HUES48 (cell line): ENCODE data around the gene BMPR1A.

Experiments used
- H3K27ac ChIP-seq: one replicate; pipeline ENCODE4 v1.7.0; 2013; ENCODE audit warnings: low read depth, low read length, inconsistent platforms
- H3K27me3 ChIP-seq: 2 replicates; pipeline ENCODE4 v1.6.1; 2013; ENCODE audit warnings: mild to moderate bottlenecking, low read length; ENCODE audit not compliant: control insufficient read depth, insufficient read depth
- H3K36me3 ChIP-seq: 2 replicates; pipeline ENCODE4 v1.6.1; 2013; ENCODE audit warnings: low read length; ENCODE audit not compliant: control insufficient read depth, insufficient read depth
- H3K4me1 ChIP-seq: 2 replicates; pipeline ENCODE4 v1.6.1; 2013; ENCODE audit warnings: mild to moderate bottlenecking, low read length; ENCODE audit not compliant: control insufficient read depth, insufficient read depth
- H3K4me3 ChIP-seq: 2 replicates; pipeline ENCODE4 v1.5.1; 2013; ENCODE audit warnings: mild to moderate bottlenecking, low read depth, low read length
- H3K9ac ChIP-seq: 2 replicates; pipeline ENCODE4 v1.6.1; 2013; ENCODE audit warnings: mild to moderate bottlenecking, low read depth, low read length, moderate library complexity
- H3K9me3 ChIP-seq: 2 replicates; pipeline ENCODE4 v1.6.1; 2013; ENCODE audit warnings: low read length; ENCODE audit not compliant: control insufficient read depth, insufficient read depth

The BMPR1A gene

GRCh38 chr10:86825366-86825765 is 68.9 kb downstream of the BMPR1A start:
- Histone ChIP-seq H3K9ac (no peak overlapping the region), H3K27ac (no peak overlapping the region), H3K9me3 (no peaks in the 10 kb centered on the region), H3K4me3 (no peak overlapping the region), H3K36me3 (no peaks in the 10 kb centered on the region), H3K4me1 (peaks cover 64% of the 10 kb centered on the region), H3K27me3 (no peaks in the 10 kb centered on the region)

GRCh38 chr10:86827639-86828038 is 71.2 kb downstream of the BMPR1A start:
- H3K4me1 ChIP-seq: peaks cover 55% of the 10 kb centered on the region
- H3K9me3 ChIP-seq: no peaks in the 10 kb centered on the region
- no peak overlapping the region for H3K4me3 ChIP-seq
- H3K9ac ChIP-seq: no peak overlapping the region
- H3K27me3 ChIP-seq: no peaks in the 10 kb centered on the region
- H3K27ac ChIP-seq: peak overlapping the region; percentile 53
- no peaks in the 10 kb centered on the region for H3K36me3 ChIP-seq

GRCh38 chr10:86828145-86828544 is 71.7 kb downstream of the BMPR1A start:
- peak overlapping the region; percentile 31 for H3K27ac ChIP-seq
- H3K9me3 ChIP-seq: no peaks in the 10 kb centered on the region
- no peak overlapping the region; the same call in 1 of the 2 replicates for H3K4me3 ChIP-seq
- H3K27me3 ChIP-seq: no peaks in the 10 kb centered on the region
- H3K36me3 ChIP-seq: no peaks in the 10 kb centered on the region
- peaks cover 56% of the 10 kb centered on the region for H3K4me1 ChIP-seq
- H3K9ac ChIP-seq: no peak overlapping the region

- Histone ChIP-seq H3K4me3 (no peak overlapping the region), H3K9ac (no peak overlapping the region), H3K4me1 (peaks cover 55% of the 10 kb centered on the region), H3K36me3 (no peaks in the 10 kb centered on the region), H3K27ac (no peak overlapping the region), H3K9me3 (no peaks in the 10 kb centered on the region), H3K27me3 (no peaks in the 10 kb centered on the region)
Observed at GRCh38 chr10:86829472-86829871, 73.1 kb downstream of the BMPR1A start.

GRCh38 chr10:86830043-86830591 is 73.7 kb downstream of the BMPR1A start:
- Histone ChIP-seq H3K9ac (no peak overlapping the region), H3K4me1 (peaks cover 55% of the 10 kb centered on the region), H3K27ac (peak overlapping the region; percentile 13), H3K27me3 (no peaks in the 10 kb centered on the region), H3K9me3 (no peaks in the 10 kb centered on the region), H3K36me3 (no peaks in the 10 kb centered on the region), H3K4me3 (no peak overlapping the region)

- Histone ChIP-seq H3K9ac (no peak overlapping the region), H3K4me1 (peaks cover 50% of the 10 kb centered on the region), H3K9me3 (no peaks in the 10 kb centered on the region), H3K4me3 (no peak overlapping the region), H3K27me3 (no peaks in the 10 kb centered on the region), H3K27ac (peak overlapping the region; percentile 46), H3K36me3 (peaks cover 2% of the 10 kb centered on the region)
Observed at GRCh38 chr10:86833969-86834368, 77.5 kb downstream of the BMPR1A start.

- Histone ChIP-seq H3K27ac (no peak overlapping the region), H3K27me3 (no peaks in the 10 kb centered on the region), H3K9ac (no peak overlapping the region), H3K4me1 (peaks cover 48% of the 10 kb centered on the region), H3K36me3 (peaks cover 21% of the 10 kb centered on the region), H3K4me3 (no peak overlapping the region), H3K9me3 (no peaks in the 10 kb centered on the region)
Observed at GRCh38 chr10:86836044-86836443, 79.6 kb downstream of the BMPR1A start.

GRCh38 chr10:86837663-86838062 is 81.2 kb downstream of the BMPR1A start:
- peaks cover 58% of the 10 kb centered on the region for H3K4me1 ChIP-seq

GRCh38 chr10:86840498-86840897 is 84.1 kb downstream of the BMPR1A start:
- peaks cover 42% of the 10 kb centered on the region for H3K4me1 ChIP-seq
- peak overlapping the region; percentile 21 for H3K27ac ChIP-seq
- H3K27me3 ChIP-seq: no peaks in the 10 kb centered on the region
- peaks cover 61% of the 10 kb centered on the region for H3K36me3 ChIP-seq
- no peak overlapping the region for H3K9ac ChIP-seq
- no peak overlapping the region for H3K4me3 ChIP-seq
- H3K9me3 ChIP-seq: no peaks in the 10 kb centered on the region

More at GRCh38 chr10:86837663-86838062, 81.2 kb downstream of the BMPR1A start:
- Histone ChIP-seq H3K27me3 (no peaks in the 10 kb centered on the region), H3K9me3 (no peaks in the 10 kb centered on the region), H3K9ac (no peak overlapping the region), H3K36me3 (peaks cover 34% of the 10 kb centered on the region), H3K27ac (peak overlapping the region; percentile 30), H3K4me3 (no peak overlapping the region)

- H3K36me3 ChIP-seq: peaks cover 46% of the 10 kb centered on the region
- no peak overlapping the region for H3K4me3 ChIP-seq
- no peak overlapping the region for H3K27ac ChIP-seq
- peaks cover 13% of the 10 kb centered on the region for H3K4me1 ChIP-seq
- H3K9ac ChIP-seq: no peak overlapping the region
- no peaks in the 10 kb centered on the region for H3K9me3 ChIP-seq
- no peaks in the 10 kb centered on the region for H3K27me3 ChIP-seq
Observed at GRCh38 chr10:86846088-86846487, 89.7 kb downstream of the BMPR1A start.

GRCh38 chr10:86848747-86849146 is 92.3 kb downstream of the BMPR1A start:
- Histone ChIP-seq H3K4me1 (peaks cover 23% of the 10 kb centered on the region), H3K27ac (peak overlapping the region; percentile 8), H3K36me3 (peaks cover 29% of the 10 kb centered on the region), H3K27me3 (no peaks in the 10 kb centered on the region), H3K9ac (no peak overlapping the region), H3K9me3 (no peaks in the 10 kb centered on the region), H3K4me3 (no peak overlapping the region)
